NCI-H1436 treated with DMSO at 0.1 percent for 48 hours (cell line): ENCODE measurements around the gene PARD3B.

ENCODE experiments used
- DNase-seq: peaks from one replicate; lab custom pipeline; 2025; lab: John Stamatoyannopoulos, UW

PARD3B gene

GRCh38 chr2:204544961-204545860, at the start of gene PARD3B:
Gene PARD3B, plus strand, starts transcription at chr2:204545475. Its CDS starts 525 bp downstream, at chr2:204546000.
- DNase-seq: peak; percentile 50

GRCh38 chr2:204496779-204497178, 48.5 kb upstream of the PARD3B start:
- DNase-seq: no peak

- no peak for DNase-seq
Measured at GRCh38 chr2:204497855-204498254, 47.4 kb upstream of the PARD3B start.

- DNase-seq: no peak
Measured at GRCh38 chr2:204498291-204498690, 47.0 kb upstream of the PARD3B start.

GRCh38 chr2:204503869-204504268, 41.4 kb upstream of the PARD3B start:
- no peak for DNase-seq

GRCh38 chr2:204504594-204504993, 40.7 kb upstream of the PARD3B start:
- no peak for DNase-seq

GRCh38 chr2:204505488-204505887, 39.8 kb upstream of the PARD3B start:
- DNase-seq: no peak

- DNase-seq: no peak
Measured at GRCh38 chr2:204505946-204506345, 39.3 kb upstream of the PARD3B start.

GRCh38 chr2:204507636-204508035, 37.6 kb upstream of the PARD3B start:
- no peak for DNase-seq

GRCh38 chr2:204510709-204511420, 34.4 kb upstream of the PARD3B start:
- DNase-seq: no peak

GRCh38 chr2:204514439-204514838, 30.8 kb upstream of the PARD3B start:
- DNase-seq: no peak

- no peak for DNase-seq
Measured at GRCh38 chr2:204515416-204515815, 29.9 kb upstream of the PARD3B start.

- no peak for DNase-seq
Measured at GRCh38 chr2:204517154-204517553, 28.1 kb upstream of the PARD3B start.

GRCh38 chr2:204529795-204530463, 15.3 kb upstream of the PARD3B start:
- no peak for DNase-seq

GRCh38 chr2:204530464-204530805, 14.8 kb upstream of the PARD3B start:
- DNase-seq: no peak

GRCh38 chr2:204533629-204534370, 11.5 kb upstream of the PARD3B start:
- no peak for DNase-seq

GRCh38 chr2:204535356-204535755, 9.9 kb upstream of the PARD3B start:
- no peak for DNase-seq

GRCh38 chr2:204535764-204536163, 9.5 kb upstream of the PARD3B start:
- no peak for DNase-seq

GRCh38 chr2:204538182-204539018, 6.9 kb upstream of the PARD3B start:
- DNase-seq: no peak

- no peak for DNase-seq
Measured at GRCh38 chr2:204539019-204539385, 6.3 kb upstream of the PARD3B start.

- no peak for DNase-seq
Measured at GRCh38 chr2:204541637-204542036, 3.6 kb upstream of the PARD3B start.
